Stimulated activated CD4-positive, alpha-beta T cell treated with anti-CD3 and anti-CD28 coated beads, Interleukin-15, amount 100 ng/mL, for 24 hours (primary cell): ENCODE data around the gene CD84.
"Not testable (repeated sequence)": the region's sequence is repeated elsewhere in the genome, so short reads cannot be mapped to it uniquely, and the experiment has no call there.

Source experiments
- DNase-seq: peaks from one replicate; pipeline ENCODE4 v3.0.0-alpha.2; 2020

Gene CD84

GRCh38 chr1:160608514-160608913, 29.2 kb upstream of the CD84 start:
- no peak for DNase-seq

GRCh38 chr1:160608057-160608456, 28.8 kb upstream of the CD84 start:
- no peak for DNase-seq

GRCh38 chr1:160607672-160608032, 28.4 kb upstream of the CD84 start:
- no peak for DNase-seq

GRCh38 chr1:160607011-160607671, 27.8 kb upstream of the CD84 start:
- DNase-seq = peak; percentile 63

- DNase-seq = no peak
Observed at GRCh38 chr1:160606611-160607010, 27.3 kb upstream of the CD84 start.

- no peak for DNase-seq
Observed at GRCh38 chr1:160605792-160606479, 26.6 kb upstream of the CD84 start.

- DNase-seq = no peak
Observed at GRCh38 chr1:160605205-160605604, 25.9 kb upstream of the CD84 start.

- no peak for DNase-seq
Observed at GRCh38 chr1:160597705-160598104, 18.4 kb upstream of the CD84 start.

- DNase-seq = no peak
Observed at GRCh38 chr1:160597051-160597450, 17.8 kb upstream of the CD84 start.

- DNase-seq = no peak
Observed at GRCh38 chr1:160590488-160590887, 11.2 kb upstream of the CD84 start.

- no peak for DNase-seq
Observed at GRCh38 chr1:160588468-160588867, 9.2 kb upstream of the CD84 start.

- no peak for DNase-seq
Observed at GRCh38 chr1:160584784-160585183, 5.5 kb upstream of the CD84 start.

- DNase-seq = not testable (repeated sequence)
Observed at GRCh38 chr1:160582976-160583375, 3.7 kb upstream of the CD84 start.

- DNase-seq = no peak
Observed at GRCh38 chr1:160581961-160582360, 2.7 kb upstream of the CD84 start.

GRCh38 chr1:160580221-160580812, 1.0 kb upstream of the CD84 start:
- no peak for DNase-seq

GRCh38 chr1:160578525-160579191, 638 bp downstream of the CD84 start:
- DNase-seq = no peak

- no peak for DNase-seq
Observed at GRCh38 chr1:160578175-160578524, 1.1 kb downstream of the CD84 start.

- no peak for DNase-seq
Observed at GRCh38 chr1:160577671-160578070, 1.6 kb downstream of the CD84 start.

- DNase-seq = no peak
Observed at GRCh38 chr1:160576884-160577283, 2.4 kb downstream of the CD84 start.

- peak; percentile 67 for DNase-seq
Observed at GRCh38 chr1:160576390-160576789, 2.9 kb downstream of the CD84 start.

GRCh38 chr1:160575112-160575664, 4.1 kb downstream of the CD84 start:
- DNase-seq = no peak

GRCh38 chr1:160570840-160571239, 8.5 kb downstream of the CD84 start:
- no peak for DNase-seq

GRCh38 chr1:160569806-160570205, 9.5 kb downstream of the CD84 start:
- DNase-seq = no peak
